ENCODE measurements around the gene ATP5F1B. TPM values are rescaled to one million over a fixed set of nuclear protein-coding genes. Genes with fewer than 3 reads are reported as not detected.
A peak's percentile ranks its signal among the peaks of the same experiment; 100 is the strongest.

The ATP5F1B gene
- total and polyA plus RNA-seq, 9 of the 15 experiments (the other 6 are each of a cell fraction or from before 2014, with no cell fraction given), result 908 to 3,125 (median 1,482) TPM

DNA sequence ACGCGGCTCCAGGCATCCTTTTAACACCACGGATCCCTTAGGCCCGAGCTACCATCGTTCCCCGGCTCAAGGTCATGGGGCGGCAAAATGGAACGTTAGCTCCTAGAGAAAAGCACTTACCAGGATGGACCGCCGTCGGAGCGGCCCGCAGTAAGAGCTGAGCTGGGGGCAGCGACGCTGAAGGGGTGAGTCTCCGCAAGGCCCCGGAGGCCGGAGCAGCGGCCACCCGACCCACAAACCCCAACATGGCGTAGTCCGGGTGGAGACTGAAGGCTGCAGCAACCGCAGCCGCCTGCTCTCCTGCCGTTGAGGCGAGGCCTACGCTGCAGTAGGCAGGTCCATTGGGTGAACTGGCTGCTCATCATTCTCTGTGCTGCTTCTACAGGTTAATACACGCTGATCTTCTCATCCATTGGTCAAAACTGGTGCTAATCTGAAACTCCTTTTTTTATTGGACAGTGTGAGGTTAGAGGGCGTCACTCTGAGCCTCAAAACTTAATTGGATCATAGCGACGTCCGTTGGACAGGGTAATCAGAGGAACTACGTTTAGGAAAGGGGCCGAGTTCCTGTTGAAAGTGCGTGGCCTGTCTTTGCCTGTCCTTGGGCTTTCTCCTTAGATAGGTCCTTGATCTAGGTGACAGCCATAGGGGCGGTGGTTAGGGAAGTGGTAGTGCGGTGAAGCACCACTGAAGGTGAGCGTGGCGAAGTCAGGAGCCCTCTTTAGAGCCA lies at the start of gene ATP5F1B (continued):
- TF ChIP-seq PCBP1 (IDR thresholded peaks at IDR 0.05; ENCODE audit: low read depth, low read length, poor library complexity, severe bottlenecking), result peak; percentile 27
- peak in 1 of 2 experiments; percentile 42; a peak in 2 of 4 replicates for TF ChIP-seq TEAD1 (CRISPR knock-in tag; IDR thresholded peaks at IDR 0.05)
- peak; percentile 34; the same call in 1 of the 2 replicates for TF ChIP-seq ETV5 (CRISPR knock-in tag; IDR thresholded peaks at IDR 0.05; ENCODE audit: low read depth)
- peak in 1 of 2 experiments; percentile 8; a peak in 1 of 4 replicates for TF ChIP-seq CSDE1 (IDR thresholded peaks at IDR 0.05)
- TF ChIP-seq, protein P1, sequence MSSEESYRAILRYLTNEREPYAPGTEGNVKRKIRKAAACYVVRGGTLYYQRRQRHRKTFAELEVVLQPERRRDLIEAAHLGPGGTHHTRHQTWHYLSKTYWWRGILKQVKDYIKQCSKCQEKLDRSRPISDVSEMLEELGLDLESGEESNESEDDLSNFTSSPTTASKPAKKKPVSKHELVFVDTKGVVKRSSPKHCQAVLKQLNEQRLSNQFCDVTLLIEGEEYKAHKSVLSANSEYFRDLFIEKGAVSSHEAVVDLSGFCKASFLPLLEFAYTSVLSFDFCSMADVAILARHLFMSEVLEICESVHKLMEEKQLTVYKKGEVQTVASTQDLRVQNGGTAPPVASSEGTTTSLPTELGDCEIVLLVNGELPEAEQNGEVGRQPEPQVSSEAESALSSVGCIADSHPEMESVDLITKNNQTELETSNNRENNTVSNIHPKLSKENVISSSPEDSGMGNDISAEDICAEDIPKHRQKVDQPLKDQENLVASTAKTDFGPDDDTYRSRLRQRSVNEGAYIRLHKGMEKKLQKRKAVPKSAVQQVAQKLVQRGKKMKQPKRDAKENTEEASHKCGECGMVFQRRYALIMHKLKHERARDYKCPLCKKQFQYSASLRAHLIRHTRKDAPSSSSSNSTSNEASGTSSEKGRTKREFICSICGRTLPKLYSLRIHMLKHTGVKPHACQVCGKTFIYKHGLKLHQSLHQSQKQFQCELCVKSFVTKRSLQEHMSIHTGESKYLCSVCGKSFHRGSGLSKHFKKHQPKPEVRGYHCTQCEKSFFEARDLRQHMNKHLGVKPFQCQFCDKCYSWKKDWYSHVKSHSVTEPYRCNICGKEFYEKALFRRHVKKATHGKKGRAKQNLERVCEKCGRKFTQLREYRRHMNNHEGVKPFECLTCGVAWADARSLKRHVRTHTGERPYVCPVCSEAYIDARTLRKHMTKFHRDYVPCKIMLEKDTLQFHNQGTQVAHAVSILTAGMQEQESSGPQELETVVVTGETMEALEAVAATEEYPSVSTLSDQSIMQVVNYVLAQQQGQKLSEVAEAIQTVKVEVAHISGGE (CRISPR knock-in tag; IDR thresholded peaks at IDR 0.05), result 0 out of 6 replicates have a peak, but pooled peaks of 1 of the 3 experiments have one; percentile 19
- TF ChIP-seq ZNF217 (CRISPR knock-in tag; IDR thresholded peaks at IDR 0.05), result 0 out of 2 replicates have a peak, but pooled peaks have one; percentile 20
- 0 out of 2 replicates have a peak, but pooled peaks have one; percentile 28 for TF ChIP-seq ZZZ3 (IDR thresholded peaks at IDR 0.05)
- peak in 1 of 2 experiments; percentile 38; a peak in 1 of 4 replicates for TF ChIP-seq SRF (CRISPR knock-in tag; IDR thresholded peaks at IDR 0.05)
